GM19372 (cell line): ENCODE measurements around the gene NEUROG1.
"Not testable (repeated sequence)": the region's sequence is repeated elsewhere in the genome, so short reads cannot be mapped to it uniquely, and the experiment has no call there.

ENCODE experiments used
- ATAC-seq: cut with Tn5 transposase; IDR thresholded peaks from one replicate; pipeline ENCODE4 v1.9.1; 2021; ENCODE audit warnings: mild to moderate bottlenecking, low read depth, moderate library complexity; ENCODE audit not compliant: unreplicated experiment

NEUROG1 gene

GRCh38 chr5:135497971-135498636 lies 37.7 kb downstream of the NEUROG1 start:
- no peak for ATAC-seq

- not testable (repeated sequence) for ATAC-seq
Measured at GRCh38 chr5:135495531-135495930, 40.2 kb downstream of the NEUROG1 start.

GRCh38 chr5:135494196-135494595 lies 41.6 kb downstream of the NEUROG1 start:
- no peak for ATAC-seq

- ATAC-seq = no peak
Measured at GRCh38 chr5:135493406-135494180, 42.2 kb downstream of the NEUROG1 start.

- ATAC-seq = no peak
Measured at GRCh38 chr5:135492319-135492626, 43.5 kb downstream of the NEUROG1 start.

- no peak for ATAC-seq
Measured at GRCh38 chr5:135491552-135492318, 44.0 kb downstream of the NEUROG1 start.

DNA sequence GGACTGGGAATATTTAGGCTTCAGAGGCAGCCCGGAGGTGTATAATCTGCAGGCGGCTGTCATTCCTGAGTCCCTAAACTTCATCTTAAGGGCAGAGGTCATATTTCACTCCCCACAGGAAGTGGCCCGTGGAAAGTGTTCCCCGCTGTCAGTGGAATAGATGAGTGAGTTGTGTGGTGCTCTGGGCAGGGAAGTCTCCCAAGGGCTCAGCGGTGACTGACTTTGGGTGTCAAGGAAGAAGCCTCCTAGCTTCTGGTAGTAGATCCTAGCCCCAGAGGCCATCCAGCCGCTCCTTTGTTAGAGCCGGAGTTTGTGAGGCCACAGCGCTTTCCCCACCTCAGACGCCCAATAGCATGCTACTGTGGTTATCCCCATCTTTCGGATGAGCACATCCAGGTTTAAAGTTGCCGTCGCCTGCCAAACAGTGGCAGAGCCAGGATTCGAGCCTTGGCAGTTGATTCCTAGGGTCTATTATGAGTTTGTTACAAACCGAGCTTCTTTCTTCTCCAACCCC lies 44.7 kb downstream of the NEUROG1 start:
- ATAC-seq = no peak

DNA sequence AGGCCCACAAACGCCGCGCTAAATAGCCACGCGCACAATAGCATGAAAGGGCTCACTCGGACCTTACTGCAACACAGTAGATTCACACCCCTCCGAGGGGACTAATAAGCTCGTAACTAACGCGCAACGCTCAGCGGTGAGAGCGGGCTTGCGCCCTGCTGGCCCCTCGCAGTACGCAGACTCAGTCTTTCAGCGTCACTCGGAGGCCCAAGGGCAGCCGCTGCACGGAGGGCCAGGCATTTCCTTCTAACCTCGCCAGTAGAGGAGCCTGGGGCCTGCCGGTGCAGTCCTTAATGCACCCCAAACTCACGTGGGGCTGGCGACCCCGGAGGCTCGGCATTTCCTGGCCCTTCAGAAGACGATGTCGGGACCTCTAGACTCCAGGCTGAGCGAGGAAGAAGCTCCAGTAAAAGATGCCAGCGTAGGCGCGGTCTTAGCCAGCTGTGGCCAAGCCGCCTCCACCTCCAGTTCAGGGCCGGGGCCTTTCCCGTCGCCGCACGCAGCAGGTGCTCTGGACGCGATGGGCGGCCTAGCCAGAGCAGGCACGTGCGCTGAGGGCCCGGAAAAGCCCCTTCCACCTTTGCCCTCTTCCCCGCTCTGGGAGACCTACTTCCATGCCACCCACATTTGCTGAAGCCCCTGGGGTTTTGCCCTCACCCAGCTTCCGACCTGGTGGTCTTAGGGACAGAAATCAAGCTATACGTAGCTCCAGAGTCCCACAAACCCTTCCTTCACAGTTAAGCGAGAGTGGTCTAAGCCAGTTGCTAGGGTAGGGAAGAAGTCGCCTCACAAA lies 45.3 kb downstream of the NEUROG1 start:
- no peak for ATAC-seq

DNA sequence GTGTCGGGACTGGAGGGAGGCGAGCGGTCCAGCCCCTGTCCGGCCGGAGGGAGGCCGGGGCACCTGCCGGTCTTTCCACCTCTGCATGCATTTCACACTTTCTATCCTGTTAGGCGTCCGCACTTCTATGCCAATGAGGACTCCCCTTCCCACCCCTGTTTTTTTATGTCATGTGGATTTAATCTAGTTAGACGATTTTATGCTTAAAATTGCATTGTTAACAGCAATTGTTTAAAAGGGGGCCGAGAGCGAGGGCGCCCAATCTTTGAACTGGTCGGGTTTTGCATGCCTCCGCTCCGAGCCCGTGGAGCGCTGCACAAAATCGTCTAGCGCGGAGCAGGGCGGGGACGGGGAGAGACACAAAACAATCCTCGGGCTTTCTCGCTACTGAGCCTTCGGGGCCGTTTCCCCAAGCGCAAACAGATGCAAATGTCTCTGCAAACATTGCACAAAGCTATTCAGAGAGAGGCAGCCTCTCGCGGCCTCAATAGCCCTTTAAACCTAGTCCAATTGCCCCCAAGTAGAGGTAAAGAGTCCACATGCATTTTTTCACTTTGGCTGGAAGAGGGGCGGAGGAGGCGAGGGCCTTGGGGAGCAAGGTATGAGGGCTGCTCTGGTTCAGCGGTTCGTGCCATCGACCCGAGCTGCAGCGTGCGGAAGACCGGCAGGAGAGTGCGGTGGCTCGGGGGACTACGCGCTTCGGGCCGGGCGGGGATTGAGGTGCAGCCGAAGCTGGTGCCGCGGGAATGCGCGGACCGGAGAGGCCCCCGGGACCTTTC lies 46.1 kb downstream of the NEUROG1 start:
- no peak for ATAC-seq

DNA sequence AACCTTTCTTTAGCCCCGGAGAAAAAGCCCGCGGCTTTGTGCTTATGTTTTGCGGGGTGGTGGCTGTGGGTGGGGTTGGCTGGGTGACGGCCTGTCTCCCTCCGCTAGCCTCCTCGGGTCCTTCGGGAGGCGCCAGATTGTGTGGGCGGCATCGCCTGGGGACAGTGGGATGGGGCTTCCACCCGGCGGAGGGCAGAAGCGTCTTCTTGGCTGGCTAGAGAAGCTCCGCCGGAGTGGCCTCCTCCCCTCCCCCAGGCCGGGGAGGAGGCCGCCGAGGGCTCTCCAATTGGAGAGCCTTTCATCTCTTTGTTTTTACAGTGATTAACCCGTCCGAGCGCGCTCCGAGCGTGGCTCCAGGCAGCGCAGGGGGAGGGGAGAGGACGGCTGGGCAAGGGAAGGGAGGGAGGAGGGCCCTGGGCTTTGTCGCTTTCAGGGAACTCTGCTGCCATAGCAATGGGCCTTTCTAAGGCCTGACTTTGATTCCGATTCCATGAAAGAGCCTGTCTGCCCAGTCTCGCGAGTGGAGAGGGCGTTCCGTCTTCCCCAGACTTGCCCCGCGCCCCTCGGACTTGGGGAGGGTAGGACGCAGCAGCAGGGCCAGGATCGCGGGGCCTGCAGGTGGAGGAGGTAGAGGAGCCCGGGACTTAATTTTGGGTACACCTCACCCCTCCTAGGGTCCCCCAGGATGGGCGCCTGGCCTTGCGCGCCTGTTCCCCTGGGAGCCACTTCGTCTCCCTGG lies 46.9 kb downstream of the NEUROG1 start:
- ATAC-seq = no peak

- no peak for ATAC-seq
Measured at GRCh38 chr5:135487839-135488514, 47.8 kb downstream of the NEUROG1 start.

GRCh38 chr5:135487037-135487395 lies 48.7 kb downstream of the NEUROG1 start:
- no peak for ATAC-seq

DNA sequence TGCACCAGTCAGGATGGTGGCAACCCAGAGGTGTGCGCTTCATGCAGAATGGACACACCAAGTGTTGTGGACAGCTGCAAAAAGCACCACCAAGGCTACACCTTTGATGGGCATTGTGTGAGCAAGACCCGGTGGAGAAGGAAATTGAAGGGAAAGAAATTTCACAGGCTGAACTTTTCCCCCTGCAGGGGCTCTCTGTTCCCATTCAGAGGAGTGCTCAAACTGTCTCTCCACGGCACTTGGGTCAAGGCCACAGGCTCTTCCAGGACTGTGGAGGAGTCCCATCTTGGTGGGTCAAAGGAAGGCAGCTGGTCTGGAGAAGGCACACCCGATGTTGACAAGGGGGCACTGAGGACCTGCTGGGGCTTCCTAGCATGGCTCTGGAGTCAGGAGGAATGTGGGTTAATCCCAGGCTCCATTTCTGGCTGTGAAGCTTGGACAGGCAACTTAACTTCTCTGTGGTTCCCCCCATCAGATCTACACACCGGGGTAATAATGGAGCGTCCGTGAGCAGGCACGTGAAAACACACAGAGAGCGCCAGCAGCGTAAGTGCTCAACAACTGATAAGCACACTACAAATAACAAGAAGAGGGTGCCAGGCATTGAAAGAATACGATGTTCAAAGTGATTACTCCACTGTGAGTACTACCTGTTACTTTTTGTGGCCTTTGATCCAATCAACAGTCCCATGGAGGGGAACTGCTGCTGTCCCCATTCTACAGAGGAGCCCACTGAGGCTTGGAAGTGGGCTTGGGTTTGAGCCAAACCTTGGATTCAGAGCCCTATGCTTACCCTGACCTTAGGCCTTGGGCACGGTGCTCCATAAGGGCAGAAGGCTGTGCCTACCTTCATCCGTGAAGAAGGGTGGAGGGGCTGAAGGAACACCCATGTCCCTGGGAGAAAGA lies 49.4 kb downstream of the NEUROG1 start:
- no peak for ATAC-seq

DNA sequence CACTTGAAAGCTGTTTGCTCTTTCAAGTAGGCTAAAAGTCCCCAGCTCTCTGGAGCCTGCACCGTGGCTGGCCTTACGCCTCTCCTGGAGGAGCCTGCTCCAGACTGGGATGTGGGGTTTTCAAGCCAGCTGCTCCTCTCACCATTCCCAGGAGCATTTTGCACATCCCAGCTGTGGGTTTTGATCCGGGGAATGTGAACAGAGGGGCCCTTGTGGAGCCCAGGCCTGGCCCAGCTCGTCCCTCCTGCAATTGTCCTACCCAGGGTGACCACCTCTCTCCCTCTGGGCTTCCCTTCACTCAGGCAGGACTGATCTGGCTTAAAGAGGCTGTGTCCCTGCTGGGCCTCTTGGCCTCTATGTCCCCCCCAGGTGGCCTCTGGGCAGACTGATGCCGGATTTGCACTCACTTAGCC lies 51.1 kb downstream of the NEUROG1 start:
- ATAC-seq = no peak
